T-helper 1 cell treated with Interleukin-12 subunit alpha and Interleukin-12 subunit beta and Interleukin-4 antibody, amounts not matched to agents 30 ng/mL and 1 ng/mL, for 36 hours (primary cell): Measurements from ENCODE around the gene AP5M1. TPM values are rescaled to one million over a fixed set of nuclear protein-coding genes. Genes with fewer than 3 reads are reported as not detected.
"Not testable (repeated sequence)": the region's sequence is repeated elsewhere in the genome, so short reads cannot be mapped to it uniquely, and the experiment has no call there.

Experiments used
- intact Hi-C: fragments of 100-400 bp; cut with micrococcal nuclease; formaldehyde crosslinking; loops from one replicate; pipeline ENCODE4 v1.15.1; 2024
- total RNA-seq: library from RNA; stranded (reverse); gene quantifications from 2 replicates; pipeline ENCODE4 v1.2.3, GENCODE V29; 2022

The AP5M1 gene, protein sequence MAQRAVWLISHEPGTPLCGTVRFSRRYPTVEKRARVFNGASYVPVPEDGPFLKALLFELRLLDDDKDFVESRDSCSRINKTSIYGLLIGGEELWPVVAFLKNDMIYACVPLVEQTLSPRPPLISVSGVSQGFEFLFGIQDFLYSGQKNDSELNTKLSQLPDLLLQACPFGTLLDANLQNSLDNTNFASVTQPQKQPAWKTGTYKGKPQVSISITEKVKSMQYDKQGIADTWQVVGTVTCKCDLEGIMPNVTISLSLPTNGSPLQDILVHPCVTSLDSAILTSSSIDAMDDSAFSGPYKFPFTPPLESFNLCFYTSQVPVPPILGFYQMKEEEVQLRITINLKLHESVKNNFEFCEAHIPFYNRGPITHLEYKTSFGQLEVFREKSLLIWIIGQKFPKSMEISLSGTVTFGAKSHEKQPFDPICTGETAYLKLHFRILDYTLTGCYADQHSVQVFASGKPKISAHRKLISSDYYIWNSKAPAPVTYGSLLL
- total RNA-seq: 45.4 and 46.2 TPM in 2 replicates

- intact Hi-C loops: loop anchor here (1.0 to 10.0 kb wide), 15 partner anchors 41 to 1998 kb away; partner anchors contain the start of genes ARID4A, ARMH4, ATG14 and FBXO34
Observed at GRCh38 chr14:57268161-57269069, at the start of gene AP5M1, which contains the start of gene EXOC5. Gene AP5M1, plus strand, starts transcription at chr14:57268971. Its CDS starts 344 bp downstream, at chr14:57269315. Gene EXOC5, minus strand, starts transcription at chr14:57268905. Its CDS starts 257 bp downstream, at chr14:57268648.

- intact Hi-C loops: no loop called here
Observed at GRCh38 chr14:57221931-57222330, 46.8 kb upstream of the AP5M1 start.

- intact Hi-C loops: loop anchor here (5.0 kb wide), 1 partner anchor 40 kb away; the partner anchor contains the start of genes AP5M1 and EXOC5
Observed at GRCh38 chr14:57227083-57227482, 41.7 kb upstream of the AP5M1 start.

GRCh38 chr14:57228320-57228719 lies 40.5 kb upstream of the AP5M1 start:
- intact Hi-C loops: loop anchor here (5.0 kb wide), 1 partner anchor 39 kb away; the partner anchor contains the start of genes AP5M1 and EXOC5

DNA sequence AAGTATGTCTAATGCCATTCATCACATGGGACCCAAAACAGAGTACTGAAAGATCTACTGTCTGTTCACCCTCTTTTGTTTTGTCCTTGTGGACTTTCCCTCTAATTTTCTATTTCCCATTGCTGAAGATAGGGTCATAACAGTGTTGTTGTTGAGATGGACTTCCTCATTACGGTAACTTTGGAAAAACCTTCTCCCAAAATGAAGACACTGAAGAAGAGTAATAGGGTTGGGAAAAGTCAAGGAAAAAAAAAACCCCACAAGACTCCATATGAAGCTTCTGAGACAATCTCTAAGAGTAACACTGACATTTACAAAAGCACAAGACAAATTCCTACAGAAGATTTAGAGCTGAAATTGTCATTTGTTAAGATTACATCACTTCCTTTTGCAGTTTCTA lies 36.8 kb upstream of the AP5M1 start:
- intact Hi-C loops: no loop called here

GRCh38 chr14:57240115-57240514 lies 28.7 kb upstream of the AP5M1 start:
- intact Hi-C loops: not testable (repeated sequence)

- intact Hi-C loops: no loop called here
Observed at GRCh38 chr14:57243320-57243719, 25.5 kb upstream of the AP5M1 start.

DNA sequence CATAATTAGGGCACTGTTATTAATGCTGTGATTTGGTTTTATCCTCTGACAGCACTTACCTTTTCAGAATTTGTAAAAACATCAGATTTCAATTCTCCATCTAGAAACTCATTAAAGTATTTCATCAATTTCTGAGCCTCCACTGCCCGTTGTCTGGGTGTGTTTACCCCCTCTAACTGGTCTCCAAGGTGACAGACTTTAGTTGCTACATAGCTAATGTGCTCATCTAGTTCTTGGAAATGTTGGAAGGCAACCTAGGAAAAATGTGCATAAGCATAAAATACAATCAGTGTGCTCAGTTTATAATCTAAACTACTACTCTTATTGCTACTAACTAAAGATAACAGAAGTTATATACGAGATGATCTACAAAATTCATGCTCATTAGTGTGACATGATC lies 24.7 kb upstream of the AP5M1 start:
- intact Hi-C loops: no loop called here

- intact Hi-C loops: no loop called here
Observed at GRCh38 chr14:57245941-57246340, 22.8 kb upstream of the AP5M1 start.

DNA sequence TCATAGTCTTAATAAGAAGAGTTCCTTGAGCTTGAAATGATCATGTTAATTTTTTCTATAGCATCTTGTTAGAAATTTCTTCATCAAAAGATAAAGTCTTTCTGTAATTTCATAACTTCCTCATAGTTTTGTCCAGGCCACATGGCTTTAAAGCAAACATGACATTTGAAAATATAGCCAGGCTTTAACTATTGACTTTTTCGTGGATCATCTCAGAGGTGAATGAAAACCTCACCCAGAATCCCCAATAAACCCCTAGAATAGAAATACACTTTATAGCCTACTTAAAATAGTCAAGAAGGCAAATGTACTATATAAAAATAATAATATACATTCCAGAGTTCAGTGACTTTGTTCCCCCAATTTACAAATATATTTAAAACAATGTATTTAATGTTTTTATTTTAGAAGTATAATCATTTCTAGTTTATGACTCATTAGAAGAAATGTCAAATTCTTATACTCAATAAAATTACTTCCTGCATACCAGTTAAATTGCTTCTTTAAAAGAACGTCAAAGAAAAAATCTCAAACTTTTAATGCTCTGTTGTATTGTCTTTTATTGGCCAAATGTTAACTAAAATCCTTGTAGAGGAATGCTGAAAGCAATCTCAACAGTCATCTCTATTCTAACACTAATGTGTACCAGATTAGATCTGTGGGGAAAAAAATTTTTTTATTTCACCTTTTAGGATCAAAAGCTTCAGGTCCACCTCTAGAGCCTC lies 21.7 kb upstream of the AP5M1 start:
- intact Hi-C loops: no loop called here

DNA sequence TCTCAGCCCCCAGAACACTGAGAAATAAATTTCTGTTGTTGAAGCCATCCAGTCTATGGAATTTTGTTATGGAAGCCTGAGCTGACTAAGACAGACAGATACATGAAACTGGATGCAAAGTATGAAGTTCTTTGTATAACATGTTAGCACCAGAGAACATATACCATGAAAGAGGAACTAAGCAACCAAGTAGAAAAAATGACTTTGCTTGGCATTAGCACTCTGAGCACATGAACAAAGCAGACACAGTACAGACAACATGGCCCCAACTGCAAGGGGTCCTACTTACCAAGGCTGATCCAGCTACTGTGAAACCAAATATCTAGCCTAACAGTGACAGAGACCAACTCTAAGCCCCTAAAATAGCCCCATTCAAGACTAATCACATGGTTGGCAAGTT lies 13.9 kb upstream of the AP5M1 start:
- intact Hi-C loops: no loop called here

GRCh38 chr14:57258221-57258620 lies 10.6 kb upstream of the AP5M1 start:
- intact Hi-C loops: not testable (repeated sequence)

- intact Hi-C loops: loop anchor here (10.0 kb wide), 2 partner anchors 1145 to 1845 kb away; partner anchors contain the start of genes ATG14 and PELI2
Observed at GRCh38 chr14:57259672-57260071, 9.1 kb upstream of the AP5M1 start.

DNA sequence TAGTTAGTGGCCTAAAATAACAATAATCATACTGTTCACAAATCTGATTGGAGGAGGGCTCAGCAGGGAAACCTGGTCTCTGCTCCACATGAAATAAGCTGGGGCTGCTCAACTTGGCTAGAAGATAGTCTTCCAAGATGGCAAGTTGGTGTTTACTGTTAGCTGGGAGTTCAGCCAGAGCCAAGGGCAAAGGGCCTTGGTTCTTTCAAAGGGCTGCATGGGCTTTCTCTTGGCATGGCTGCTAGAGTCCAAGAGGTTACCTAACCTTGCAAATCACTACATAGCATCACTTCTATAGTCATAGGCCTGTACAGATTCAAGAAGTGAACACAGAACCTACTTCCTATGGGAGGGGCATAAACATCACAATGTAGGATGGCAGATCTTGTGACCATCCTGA lies 7.2 kb upstream of the AP5M1 start:
- intact Hi-C loops: loop anchor here (10.0 kb wide), 2 partner anchors 1147 to 1847 kb away; partner anchors contain the start of genes ATG14 and PELI2

DNA sequence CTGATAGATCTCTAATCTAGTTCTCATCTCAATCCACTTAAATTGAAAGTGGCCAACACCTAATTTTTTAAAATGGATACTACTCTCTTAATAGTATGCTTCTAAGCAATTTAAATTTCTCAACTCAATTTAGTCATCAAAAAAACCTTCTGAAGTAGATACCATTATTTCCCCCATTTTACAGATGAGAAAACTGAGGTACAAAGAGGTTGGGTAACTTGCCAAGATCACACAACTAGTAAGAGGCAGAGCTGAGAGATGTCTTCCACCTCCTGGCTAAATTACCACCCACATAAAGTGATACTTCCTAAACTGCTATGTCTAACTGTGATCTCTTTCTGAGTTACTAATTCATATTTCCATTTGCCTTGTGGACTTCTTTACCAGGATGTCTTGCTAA lies 6.7 kb upstream of the AP5M1 start:
- intact Hi-C loops: loop anchor here (10.0 kb wide), 2 partner anchors 1147 to 1847 kb away; partner anchors contain the start of genes ATG14 and PELI2

DNA sequence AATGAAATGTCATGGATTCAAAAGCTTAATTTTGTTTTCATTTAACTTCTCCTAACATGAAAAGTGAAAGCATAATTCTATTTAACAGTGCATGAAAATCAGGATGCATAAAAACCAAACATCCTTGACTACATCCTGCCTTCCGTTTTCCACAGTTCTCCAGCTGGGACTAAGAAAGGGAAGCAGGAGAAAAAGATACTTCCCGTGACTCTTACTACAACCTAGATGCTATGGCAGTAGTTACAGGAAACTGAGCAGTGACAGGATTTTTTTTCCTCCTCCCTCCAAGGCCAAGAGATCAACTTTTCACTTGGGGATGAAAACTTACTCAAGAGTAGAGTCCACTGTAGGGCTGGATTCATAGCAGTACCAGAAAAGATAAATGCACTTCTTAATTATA lies 2.7 kb upstream of the AP5M1 start:
- intact Hi-C loops: loop anchor here (5.0 to 10.0 kb wide), 4 partner anchors 39 to 1851 kb away; partner anchors contain the start of genes ARMH4, ATG14 and PELI2

DNA sequence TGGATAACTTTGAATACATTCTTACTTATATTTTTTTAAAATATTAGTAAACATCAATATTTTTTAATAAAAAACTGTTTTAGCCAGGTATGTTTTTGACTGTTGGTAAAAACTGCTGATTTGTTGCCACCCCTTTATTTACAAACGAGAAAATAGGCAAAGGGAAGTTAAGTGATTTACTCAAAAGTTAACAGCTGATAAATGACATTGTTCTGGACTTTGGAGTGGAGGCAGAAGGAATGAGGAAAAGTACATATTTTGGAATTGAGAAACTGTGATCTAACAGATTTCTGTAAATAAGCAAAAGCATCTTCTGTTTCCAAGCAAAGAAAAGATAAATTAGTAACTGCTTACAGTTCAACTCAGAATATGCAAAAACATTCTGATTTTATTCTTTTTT lies 4.5 kb downstream of the AP5M1 start:
- intact Hi-C loops: no loop called here

DNA sequence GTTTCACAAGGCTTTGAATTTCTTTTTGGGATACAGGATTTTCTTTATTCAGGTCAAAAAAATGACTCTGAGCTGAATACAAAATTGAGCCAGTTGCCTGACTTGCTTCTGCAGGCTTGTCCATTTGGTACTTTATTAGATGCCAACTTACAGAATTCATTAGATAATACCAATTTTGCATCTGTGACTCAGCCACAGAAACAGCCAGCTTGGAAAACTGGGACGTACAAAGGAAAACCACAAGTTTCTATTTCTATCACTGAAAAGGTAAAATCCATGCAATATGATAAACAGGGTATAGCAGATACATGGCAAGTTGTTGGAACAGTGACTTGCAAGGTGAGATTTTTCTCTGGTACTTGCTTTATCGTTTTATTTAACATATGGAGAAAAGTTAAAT lies 5.8 kb downstream of the AP5M1 start:
- intact Hi-C loops: no loop called here

DNA sequence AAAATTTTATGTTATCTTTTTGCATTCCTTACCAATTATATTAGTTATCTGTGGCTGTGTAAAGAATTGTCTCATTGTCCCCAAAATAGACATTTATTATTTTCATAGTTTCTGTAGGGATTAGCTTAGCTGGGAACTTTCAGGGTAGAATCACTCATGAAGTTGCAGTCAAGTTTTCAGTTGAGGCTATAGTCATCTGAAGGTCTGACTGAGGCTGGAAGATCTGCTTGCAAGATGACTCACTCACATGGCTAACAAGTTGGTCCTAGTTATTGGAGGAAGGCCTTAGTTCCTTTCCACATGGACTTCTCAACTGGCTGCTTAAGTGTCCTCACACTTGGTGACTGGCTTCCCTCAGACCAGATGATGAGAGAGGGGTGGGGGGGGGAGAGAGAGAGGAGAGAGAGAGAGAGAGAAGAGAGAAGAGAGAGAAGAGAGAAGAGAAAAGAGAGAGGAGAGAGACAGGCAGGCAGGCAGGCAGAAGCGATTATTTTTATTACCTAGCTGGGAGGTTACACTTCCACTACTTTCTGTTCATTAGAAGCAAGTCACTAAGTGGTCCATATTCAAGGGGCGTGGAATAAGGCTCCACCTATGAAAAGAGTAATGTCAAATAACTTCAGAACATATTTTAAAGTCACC lies 6.4 kb downstream of the AP5M1 start:
- intact Hi-C loops: no loop called here

- intact Hi-C loops: no loop called here
Observed at GRCh38 chr14:57277062-57277461, 8.3 kb downstream of the AP5M1 start.
